H9 (cell line): ENCODE data around the gene IL1A. TPM values are rescaled to one million over a fixed set of nuclear protein-coding genes. Genes with fewer than 3 reads are reported as not detected.

Source experiments
- DNase-seq: peaks from one replicate; pipeline ENCODE4 v3.0.0-alpha.2; 2017
- H2AFZ ChIP-seq: one replicate; pipeline ENCODE4 v1.6.1; 2013; ENCODE audit warnings: mild to moderate bottlenecking, low read length, control low read depth, moderate library complexity
- H2AK5ac ChIP-seq: 2 replicates; pipeline ENCODE4 v1.6.1; 2013; ENCODE audit warnings: low read length, control low read depth, mixed read lengths; ENCODE audit not compliant: insufficient read length
- H2BK120ac ChIP-seq: one replicate; pipeline ENCODE4 v1.6.1; 2013; ENCODE audit warnings: low read depth, mild to moderate bottlenecking, low read length, control low read depth, inconsistent platforms; ENCODE audit not compliant: poor library complexity, severe bottlenecking
- H2BK12ac ChIP-seq: 2 replicates; pipeline ENCODE4 v1.6.1; 2013; ENCODE audit warnings: low read length, control low read depth, mixed read lengths, low read depth; ENCODE audit not compliant: insufficient read length
- H2BK15ac ChIP-seq: 2 replicates; pipeline ENCODE4 v1.6.1; 2013; ENCODE audit warnings: low read depth, low read length, control low read depth
- H2BK20ac ChIP-seq: one replicate; pipeline ENCODE4 v1.6.1; 2013; ENCODE audit warnings: low read depth, mild to moderate bottlenecking, low read length, control low read depth, inconsistent platforms; ENCODE audit not compliant: poor library complexity, severe bottlenecking
- H2BK5ac ChIP-seq: 2 replicates; pipeline ENCODE4 v1.6.1; 2013; ENCODE audit warnings: low read length, control low read depth, mixed read lengths; ENCODE audit not compliant: insufficient read length
- H3K14ac ChIP-seq: 2 replicates; pipeline ENCODE4 v1.6.1; 2013; ENCODE audit warnings: low read length, control low read depth; ENCODE audit not compliant: insufficient read depth
- H3K18ac ChIP-seq: 2 replicates; pipeline ENCODE4 v1.6.1; 2013; ENCODE audit warnings: low read depth, mild to moderate bottlenecking, mixed read lengths, low read length, control low read depth; ENCODE audit not compliant: insufficient read length
- H3K23ac ChIP-seq: 2 replicates; pipeline ENCODE4 v1.6.1; 2013; ENCODE audit warnings: low read length, control low read depth, mixed read lengths, low read depth; ENCODE audit not compliant: insufficient read length
- H3K23me2 ChIP-seq: 2 replicates; pipeline ENCODE4 v1.6.1; 2013; ENCODE audit warnings: low read depth, mild to moderate bottlenecking, mixed read lengths, low read length, control low read depth; ENCODE audit not compliant: insufficient read length, poor library complexity, severe bottlenecking
- H3K27ac ChIP-seq: 2 replicates; pipeline ENCODE4 v1.5.1; 2013; ENCODE audit warnings: low read length, control low read depth, mixed read lengths, low read depth; ENCODE audit not compliant: insufficient read length
- H3K27me3 ChIP-seq: 2 replicates; pipeline ENCODE4 v1.6.1; 2013; ENCODE audit warnings: low read length, control low read depth, inconsistent platforms; ENCODE audit not compliant: insufficient read depth
- H3K4ac ChIP-seq: 2 replicates; pipeline ENCODE4 v1.6.1; 2013; ENCODE audit warnings: low read depth, mild to moderate bottlenecking, control low read depth, inconsistent platforms, low read length, moderate library complexity
- H3K4me1 ChIP-seq: 2 replicates; pipeline ENCODE4 v1.6.1; 2013; ENCODE audit warnings: low read length, control low read depth, inconsistent platforms; ENCODE audit not compliant: insufficient read depth
- H3K4me2 ChIP-seq: 2 replicates; pipeline ENCODE4 v1.6.1; 2013; ENCODE audit warnings: low read length, control low read depth, mixed read lengths; ENCODE audit not compliant: insufficient read length, insufficient read depth
- H3K56ac ChIP-seq: 2 replicates; pipeline ENCODE4 v1.6.1; 2013; ENCODE audit warnings: low read depth, mild to moderate bottlenecking, mixed read lengths, low read length, control low read depth; ENCODE audit not compliant: insufficient read length
- H3K79me1 ChIP-seq: 2 replicates; pipeline ENCODE4 v1.6.1; 2013; ENCODE audit warnings: low read depth, mild to moderate bottlenecking, moderate library complexity, low read length, control low read depth, inconsistent platforms; ENCODE audit not compliant: insufficient read depth, poor library complexity, severe bottlenecking
- H3K79me2 ChIP-seq: 2 replicates; pipeline ENCODE4 v1.6.1; 2013; ENCODE audit warnings: low read length, control low read depth, inconsistent platforms; ENCODE audit not compliant: insufficient read depth
- H3K9ac ChIP-seq: 2 replicates; pipeline ENCODE4 v1.6.1; 2013; ENCODE audit warnings: low read length, control low read depth, mixed read lengths; ENCODE audit not compliant: insufficient read length; ENCODE audit errors: extremely low read depth
- H3K9me3 ChIP-seq: one replicate; pipeline ENCODE4 v1.6.1; 2013; ENCODE audit warnings: low read depth, low read length, inconsistent platforms; ENCODE audit not compliant: control insufficient read depth
- H3T11ph ChIP-seq: one replicate; pipeline ENCODE4 v1.6.1; 2013; ENCODE audit warnings: mild to moderate bottlenecking, low read length, control low read depth, inconsistent platforms
- H4K20me1 ChIP-seq: one replicate; pipeline ENCODE4 v1.6.1; 2013; ENCODE audit not compliant: control insufficient read depth, insufficient read length, insufficient read depth
- H4K5ac ChIP-seq: 2 replicates; pipeline ENCODE4 v1.6.1; 2013; ENCODE audit warnings: low read depth, mild to moderate bottlenecking, mixed read lengths, low read length, control low read depth; ENCODE audit not compliant: insufficient read length
- H4K8ac ChIP-seq: replicated peaks from 2 replicates; pipeline ENCODE4 v1.6.1; 2013; ENCODE audit warnings: low read length, control low read depth, mixed read lengths, low read depth; ENCODE audit not compliant: insufficient read length
- H4K91ac ChIP-seq: 2 replicates; pipeline ENCODE4 v1.6.1; 2013; ENCODE audit warnings: low read depth, mild to moderate bottlenecking, moderate library complexity, mixed read lengths, low read length, control low read depth; ENCODE audit not compliant: insufficient read length
- H3K27ac Mint-ChIP-seq, 3 experiments: 2 replicates in 2 of 3; 3 replicates in 1 of 3; pipeline ENCODE4 v1.8.0; 2020 to 2021; ENCODE audit warnings: mixed read lengths in 3 of 3, mild to moderate bottlenecking in 1 of 3, moderate library complexity in 1 of 3
- H3K27me3 Mint-ChIP-seq: 2 replicates; pipeline ENCODE4 v1.8.0; 2021; ENCODE audit warnings: low read depth, mild to moderate bottlenecking, moderate library complexity, mixed read lengths
- H3K36me3 Mint-ChIP-seq, 3 experiments: 2 replicates in 2 of 3; 3 replicates in 1 of 3; pipeline ENCODE4 v1.8.0; 2020 to 2021; ENCODE audit warnings: low read depth in 3 of 3, mixed read lengths in 3 of 3; ENCODE audit not compliant: insufficient read depth in 1 of 3
- H3K4me1 Mint-ChIP-seq, 2 experiments: 2 replicates each; pipeline ENCODE4 v1.8.0; 2020; ENCODE audit warnings: mixed read lengths in 2 of 2
- H3K4me3 Mint-ChIP-seq, 2 experiments: 2 replicates in 1 of 2; 3 replicates in 1 of 2; pipeline ENCODE4 v1.8.0; 2020 to 2021; ENCODE audit warnings: mild to moderate bottlenecking in 2 of 2, mixed read lengths in 2 of 2, moderate library complexity in 1 of 2
- H3K9me3 Mint-ChIP-seq, 2 experiments: 2 replicates in 1 of 2; 3 replicates in 1 of 2; pipeline ENCODE4 v1.8.0; 2020; ENCODE audit warnings: mild to moderate bottlenecking in 2 of 2, mixed read lengths in 2 of 2, moderate library complexity in 1 of 2
- WGBS: extraction: QIAGEN DNeasy Blood & Tissue Kit; methylation state at CpG from one replicate; pipeline ENCODE4 v1.1.7; 2013; ENCODE audit warnings: missing lambda C conversion rate, low lambda C conversion rate, mixed read lengths; ENCODE audit not compliant: insufficient read length; ENCODE audit errors: extremely low coverage; 5-methylcytosine and 5-hydroxymethylcytosine counted together
- total RNA-seq: library from RNA; stranded (reverse); gene quantifications from 2 replicates; pipeline ENCODE4 v1.2.1, GENCODE V29; 2021
- TF ChIP-seq, protein P1 (sequence below): fragments of 200-600 bp; sonication (generic); conservative IDR thresholded peaks from 3 replicates; pipeline ENCODE4 v1.8.0; 2021; ENCODE audit warnings: antibody characterized with exemption, mild to moderate bottlenecking

IL1A gene
- total RNA-seq, 1 experiment from 2014 or later = 0.35 TPM

DNA sequence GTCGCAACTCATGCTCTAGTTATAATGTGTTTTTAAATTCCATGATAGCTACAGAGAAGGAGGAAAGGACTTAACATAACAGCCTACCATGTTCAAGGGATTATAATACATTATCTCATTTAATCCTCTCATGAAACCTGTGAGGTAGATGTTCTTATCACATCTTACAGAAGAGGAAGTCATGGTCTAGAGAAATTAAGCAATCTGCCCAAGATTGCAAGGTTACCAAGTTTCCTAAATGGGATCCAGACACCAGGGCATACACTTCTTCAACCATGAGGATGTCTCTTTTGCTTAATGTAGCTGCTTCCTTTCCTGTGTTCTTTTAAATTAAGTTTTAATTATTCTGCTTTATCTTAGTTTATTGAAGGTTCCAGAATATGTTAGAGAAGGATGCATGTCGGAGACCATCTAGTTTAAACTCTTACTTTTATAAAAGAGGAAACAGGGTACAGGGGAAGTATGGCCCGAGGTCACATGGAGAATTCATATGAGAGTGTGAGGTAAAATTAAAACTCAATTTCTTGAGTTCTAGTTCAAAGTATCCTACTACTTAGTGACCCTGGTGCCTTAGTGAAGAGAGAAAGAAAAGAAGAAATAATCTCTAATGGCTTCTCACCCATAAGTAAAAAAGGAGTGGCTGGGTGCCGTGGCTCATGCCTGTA is 3.6 kb upstream of the IL1A start:
- no peak overlapping the region for H3K9ac ChIP-seq
- no peak overlapping the region for H3K4me2 ChIP-seq
- TF ChIP-seq, protein P1, sequence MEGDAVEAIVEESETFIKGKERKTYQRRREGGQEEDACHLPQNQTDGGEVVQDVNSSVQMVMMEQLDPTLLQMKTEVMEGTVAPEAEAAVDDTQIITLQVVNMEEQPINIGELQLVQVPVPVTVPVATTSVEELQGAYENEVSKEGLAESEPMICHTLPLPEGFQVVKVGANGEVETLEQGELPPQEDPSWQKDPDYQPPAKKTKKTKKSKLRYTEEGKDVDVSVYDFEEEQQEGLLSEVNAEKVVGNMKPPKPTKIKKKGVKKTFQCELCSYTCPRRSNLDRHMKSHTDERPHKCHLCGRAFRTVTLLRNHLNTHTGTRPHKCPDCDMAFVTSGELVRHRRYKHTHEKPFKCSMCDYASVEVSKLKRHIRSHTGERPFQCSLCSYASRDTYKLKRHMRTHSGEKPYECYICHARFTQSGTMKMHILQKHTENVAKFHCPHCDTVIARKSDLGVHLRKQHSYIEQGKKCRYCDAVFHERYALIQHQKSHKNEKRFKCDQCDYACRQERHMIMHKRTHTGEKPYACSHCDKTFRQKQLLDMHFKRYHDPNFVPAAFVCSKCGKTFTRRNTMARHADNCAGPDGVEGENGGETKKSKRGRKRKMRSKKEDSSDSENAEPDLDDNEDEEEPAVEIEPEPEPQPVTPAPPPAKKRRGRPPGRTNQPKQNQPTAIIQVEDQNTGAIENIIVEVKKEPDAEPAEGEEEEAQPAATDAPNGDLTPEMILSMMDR = no peak
- H3K36me3 Mint-ChIP-seq = peaks cover 1 to 5% (median 3%) of the 10 kb centered on the region in 3 experiments; a peak in 4 of 7 replicates
- H4K8ac ChIP-seq = no peak overlapping the region
- no peak overlapping the region for H2AK5ac ChIP-seq
- peaks cover 53 to 62% of the 10 kb centered on the region in 2 experiments for H3K4me1 Mint-ChIP-seq
- no peaks in the 10 kb centered on the region for H3K79me2 ChIP-seq
- no peaks in the 10 kb centered on the region for H3K27me3 ChIP-seq
- H3T11ph ChIP-seq = no peak overlapping the region
- H4K20me1 ChIP-seq = no peaks in the 10 kb centered on the region
- no peak overlapping the region for H3K23ac ChIP-seq
- H3K79me1 ChIP-seq = no peaks in the 10 kb centered on the region
- DNase-seq = no peak
- WGBS = no CpG with 5 or more reads among the region's 4 CpGs
- H2BK12ac ChIP-seq = no peak overlapping the region
- no peak overlapping the region for H4K5ac ChIP-seq
- no peaks in the 10 kb centered on the region for H3K23me2 ChIP-seq
- H2BK120ac ChIP-seq = no peak overlapping the region
- no peak overlapping the region for H3K4me3 Mint-ChIP-seq
- no peak overlapping the region for H3K14ac ChIP-seq
- H2BK15ac ChIP-seq = no peak overlapping the region
- H3K27ac Mint-ChIP-seq = no peak overlapping the region
- H3K27me3 Mint-ChIP-seq = no peaks in the 10 kb centered on the region
- no peak overlapping the region for H4K91ac ChIP-seq
- H2BK20ac ChIP-seq = no peak overlapping the region
- H3K18ac ChIP-seq = no peak overlapping the region
- H2BK5ac ChIP-seq = no peak overlapping the region
- H3K56ac ChIP-seq = no peak overlapping the region
- H3K4me1 ChIP-seq = peaks cover 7% of the 10 kb centered on the region
- no peaks in the 10 kb centered on the region for H3K9me3 ChIP-seq
- peaks cover 3 to 4% of the 10 kb centered on the region in 2 experiments; a peak in 4 of 5 replicates for H3K9me3 Mint-ChIP-seq
- no peak overlapping the region for H3K27ac ChIP-seq
- H2AFZ ChIP-seq = no peak overlapping the region
- H3K4ac ChIP-seq = no peak overlapping the region
